HepG2 (cell line): Measurements from ENCODE around the gene HMBS. TPM values are rescaled to one million over a fixed set of nuclear protein-coding genes. Genes with fewer than 3 reads are reported as not detected.

Experiments
- ARNT2 ChIP-seq: sonication (generic); formaldehyde crosslinking; IDR thresholded peaks from 2 replicates; pipeline ENCODE4 v1.8.0; 2022; ENCODE audit warnings: mild to moderate bottlenecking, low read depth, missing genetic modification reagents, moderate library complexity
- BCLAF1 ChIP-seq: fragments of 450-650 bp; IDR thresholded peaks from 2 replicates; pipeline ENCODE4 v1.6.1; 2017; ENCODE audit warnings: mild to moderate bottlenecking
- MED8 ChIP-seq: sonication (generic); formaldehyde crosslinking; IDR thresholded peaks from 2 replicates; pipeline ENCODE4 v1.8.1; 2023; ENCODE audit warnings: mild to moderate bottlenecking, missing genetic modification reagents; ENCODE audit not compliant: insufficient replicate concordance
- NR1H2 ChIP-seq: sonication (generic); formaldehyde crosslinking; IDR thresholded peaks from 2 replicates; pipeline ENCODE4 v1.8.1; 2022; ENCODE audit warnings: low read depth, missing genetic modification reagents, borderline replicate concordance
- TP53 ChIP-seq: sonication (generic); formaldehyde crosslinking; conservative IDR thresholded peaks from 2 replicates; pipeline ENCODE4 v1.4.0; 2020; ENCODE audit warnings: missing genetic modification reagents
- ZBTB10 ChIP-seq: sonication (generic); formaldehyde crosslinking; IDR thresholded peaks from 2 replicates; pipeline ENCODE4 v1.4.0; 2020; ENCODE audit warnings: missing genetic modification reagents, borderline replicate concordance
- ZBTB14 ChIP-seq: sonication (generic); formaldehyde crosslinking; IDR thresholded peaks from 2 replicates; pipeline ENCODE4 v1.4.0; 2020; ENCODE audit warnings: missing genetic modification reagents
- ZBTB38 ChIP-seq: sonication (generic); formaldehyde crosslinking; IDR thresholded peaks from 2 replicates; pipeline ENCODE4 v1.5.1; 2020; ENCODE audit warnings: mild to moderate bottlenecking, missing genetic modification reagents
- ZBTB4 ChIP-seq: sonication (generic); formaldehyde crosslinking; IDR thresholded peaks from 2 replicates; pipeline ENCODE4 v1.4.0; 2020; ENCODE audit warnings: missing genetic modification reagents, mild to moderate bottlenecking, borderline replicate concordance
- ZNF577 ChIP-seq: sonication (generic); formaldehyde crosslinking; IDR thresholded peaks from 2 replicates; pipeline ENCODE4 v1.4.0; 2020; ENCODE audit warnings: mild to moderate bottlenecking, low read depth, missing genetic modification reagents, borderline replicate concordance
- ZNF629 ChIP-seq: sonication (generic); formaldehyde crosslinking; conservative IDR thresholded peaks from 2 replicates; pipeline ENCODE4 v1.5.0; 2020; ENCODE audit warnings: missing genetic modification reagents
- ZNF772 ChIP-seq: sonication (generic); formaldehyde crosslinking; IDR thresholded peaks from 2 replicates; pipeline ENCODE4 v1.5.0; 2020; ENCODE audit warnings: mild to moderate bottlenecking, missing genetic modification reagents
- polyA plus RNA-seq, 8 experiments: library from polyadenylated mRNA; depleted of rRNA in 3 of 8; stranded (reverse) in 7 of 8; unstranded in 1 of 8; fragments of >200 nt; fragmentation: Illumina TruSeq in 4 of 8; extraction: Trizol in 4 of 8; gene quantifications; 2 replicates each; pipeline versions ENCODE4 v1.2.1 to v1.2.3, GENCODE V29; 2011 to 2016; ENCODE audit warnings: low read depth in 4 of 8, missing spikeins in 1 of 8, mixed read lengths in 1 of 8; ENCODE audit not compliant: insufficient read depth in 1 of 8
- total RNA-seq, 5 experiments: library from RNA; depleted of rRNA; stranded (reverse); fragments of >200 nt; fragmentation: Illumina TruSeq; extraction: Trizol; gene quantifications; 2 replicates each; pipeline ENCODE4 v1.2.3, GENCODE V29; 2016; ENCODE audit warnings: low read depth in 1 of 5
- TF ChIP-seq, protein P1 (sequence below): IDR thresholded peaks from 2 replicates; pipeline ENCODE4 v1.6.1; 2012; ENCODE audit warnings: inconsistent platforms
- TF ChIP-seq, protein P2 (sequence below): sonication (generic); formaldehyde crosslinking; IDR thresholded peaks from 2 replicates; pipeline ENCODE4 v1.4.0; 2020; ENCODE audit warnings: mild to moderate bottlenecking, missing genetic modification reagents

Gene HMBS
- total and polyA plus RNA-seq, 2 of the 13 experiments (the other 11 are each of a cell fraction or from before 2014, with no cell fraction given), result 9.4 to 46.9 TPM

GRCh38 chr11:119067371-119068222, 17.1 kb upstream of the HMBS start, which contains the start of gene VPS11 (continued):
- peak; percentile 56; the same call in 1 of the 2 replicates for TF ChIP-seq ARNT2 (CRISPR knock-in tag)
- no peak for TF ChIP-seq MED8 (CRISPR knock-in tag)
- no peak for TF ChIP-seq ZBTB14 (CRISPR knock-in tag)
- no peak for TF ChIP-seq NR1H2 (CRISPR knock-in tag)
- TF ChIP-seq ZBTB38, result peak; percentile 19; the same call in 1 of the 2 replicates
- TF ChIP-seq, protein P1, sequence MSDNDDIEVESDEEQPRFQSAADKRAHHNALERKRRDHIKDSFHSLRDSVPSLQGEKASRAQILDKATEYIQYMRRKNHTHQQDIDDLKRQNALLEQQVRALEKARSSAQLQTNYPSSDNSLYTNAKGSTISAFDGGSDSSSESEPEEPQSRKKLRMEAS, result peak; percentile 78
- TF ChIP-seq ZNF772 (CRISPR knock-in tag), result no peak
- no peak for TF ChIP-seq ZNF629 (CRISPR knock-in tag)
- no peak; the same call in 1 of the 2 replicates for TF ChIP-seq ZBTB4 (CRISPR knock-in tag)
- no peak; the same call in 1 of the 2 replicates for TF ChIP-seq TP53 (CRISPR knock-in tag)
- no peak for TF ChIP-seq ZBTB10 (CRISPR knock-in tag)
- no peak for TF ChIP-seq ZNF577 (CRISPR knock-in tag)
- TF ChIP-seq, protein P2, sequence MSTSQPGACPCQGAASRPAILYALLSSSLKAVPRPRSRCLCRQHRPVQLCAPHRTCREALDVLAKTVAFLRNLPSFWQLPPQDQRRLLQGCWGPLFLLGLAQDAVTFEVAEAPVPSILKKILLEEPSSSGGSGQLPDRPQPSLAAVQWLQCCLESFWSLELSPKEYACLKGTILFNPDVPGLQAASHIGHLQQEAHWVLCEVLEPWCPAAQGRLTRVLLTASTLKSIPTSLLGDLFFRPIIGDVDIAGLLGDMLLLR (CRISPR knock-in tag), result no peak
- TF ChIP-seq BCLAF1, result no peak
